GM12865 (cell line): ENCODE results near the gene PROSER3.

ENCODE experiments used
- DNase-seq: peaks from one replicate; pipeline ENCODE4 v3.0.0; 2010; ENCODE audit warnings: low read depth
- H3K4me3 ChIP-seq: 2 replicates; pipeline ENCODE4 v1.5.1; 2011; ENCODE audit warnings: mild to moderate bottlenecking, low read depth, low read length, control low read depth
- CTCF ChIP-seq: IDR thresholded peaks from 2 replicates; pipeline ENCODE4 v1.5.1; 2011; ENCODE audit warnings: low read length, control low read depth, low read depth, inconsistent platforms; ENCODE audit not compliant: insufficient read depth; ENCODE audit errors: missing control alignments

The PROSER3 gene

GRCh38 chr19:35755550-35756376, 2.2 kb upstream of the PROSER3 start:
- no peak overlapping the region for H3K4me3 ChIP-seq
- DNase-seq, result no peak
- TF ChIP-seq CTCF, result no peak

GRCh38 chr19:35756377-35757230, 1.4 kb upstream of the PROSER3 start, which contains the start of gene HSPB6:
TSS of gene HSPB6 (minus strand) at chr19:35757029. CDS start at chr19:35757008, 21 bp downstream.
- peak within 1 kb of the TSS; percentile 60 for H3K4me3 ChIP-seq
- no peak for DNase-seq
- no peak for TF ChIP-seq CTCF

- H3K4me3 ChIP-seq, result peak overlapping the region; percentile 60
- no peak for TF ChIP-seq CTCF
- DNase-seq, result no peak
These were observed 686 bp upstream of the PROSER3 start for GRCh38 chr19:35757231-35757748.

GRCh38 chr19:35759697-35760096, 1.7 kb downstream of the PROSER3 start:
- TF ChIP-seq CTCF, result no peak
- no peak for DNase-seq
- H3K4me3 ChIP-seq, result no peak overlapping the region

GRCh38 chr19:35760711-35761349, 2.9 kb downstream of the PROSER3 start:
- no peak overlapping the region for H3K4me3 ChIP-seq
- DNase-seq, result no peak
- no peak for TF ChIP-seq CTCF

GRCh38 chr19:35764432-35765315, 6.7 kb downstream of the PROSER3 start:
- DNase-seq, result no peak
- no peak overlapping the region for H3K4me3 ChIP-seq

More at GRCh38 chr19:35764432-35765315, 6.7 kb downstream of the PROSER3 start:
- no peak for TF ChIP-seq CTCF
